GM23338 (cell line): ENCODE results near the gene TMPRSS3. TPM values are rescaled to one million over a fixed set of nuclear protein-coding genes. Genes with fewer than 3 reads are reported as not detected.

Source experiments
- ATAC-seq: fragments of 200-7000 bp; cut with Tn5 transposase; 3 replicates; pipeline ENCODE4 v1.9.1; 2020
- DNase-seq: peaks from one replicate; pipeline ENCODE4 v3.0.0-alpha.2; 2015; ENCODE audit warnings: low spot score
- H2AFZ ChIP-seq: fragments of 200-600 bp; sonication (generic); 2 replicates; pipeline ENCODE4 v1.8.0; 2016; ENCODE audit warnings: antibody characterized with exemption, mild to moderate bottlenecking, moderate library complexity
- H3F3A ChIP-seq: fragments of 200-600 bp; sonication (generic); replicated peaks from 2 replicates; pipeline ENCODE4 v1.8.0; 2017; ENCODE audit warnings: antibody characterized with exemption, mixed run types, low read depth
- H3K27ac ChIP-seq: fragments of 200-600 bp; sonication (generic); 2 replicates; pipeline ENCODE4 v1.6.1; 2016; ENCODE audit warnings: low read depth
- H3K27me3 ChIP-seq: fragments of 200-600 bp; sonication (generic); 2 replicates; pipeline ENCODE4 v1.8.0; 2016; ENCODE audit warnings: mild to moderate bottlenecking, mixed run types, moderate library complexity; ENCODE audit not compliant: insufficient read depth
- H3K36me3 ChIP-seq: fragments of 200-600 bp; sonication (generic); 2 replicates; pipeline ENCODE4 v1.8.0; 2016; ENCODE audit warnings: mild to moderate bottlenecking; ENCODE audit not compliant: insufficient read depth
- H3K4me1 ChIP-seq: fragments of 200-600 bp; sonication (generic); 2 replicates; pipeline ENCODE4 v1.8.0; 2016; ENCODE audit warnings: mild to moderate bottlenecking, moderate library complexity; ENCODE audit not compliant: insufficient read depth
- H3K4me2 ChIP-seq: fragments of 200-600 bp; sonication (generic); 2 replicates; pipeline ENCODE4 v1.7.1; 2017; ENCODE audit warnings: mixed run types
- H3K4me3 ChIP-seq: fragments of 200-600 bp; sonication (generic); 2 replicates; pipeline ENCODE4 v1.6.1; 2016; ENCODE audit warnings: mixed run types
- H3K79me2 ChIP-seq: fragments of 200-600 bp; sonication (generic); replicated peaks from 2 replicates; pipeline ENCODE4 v1.8.0; 2017; ENCODE audit warnings: mild to moderate bottlenecking; ENCODE audit not compliant: insufficient read depth
- H3K9me2 ChIP-seq: fragments of 200-600 bp; sonication (generic); 2 replicates; pipeline ENCODE4 v1.8.0; 2017; ENCODE audit not compliant: insufficient read depth
- H4K20me1 ChIP-seq: fragments of 200-600 bp; sonication (generic); replicated peaks from 2 replicates; pipeline ENCODE4 v1.8.0; 2017; ENCODE audit warnings: mild to moderate bottlenecking; ENCODE audit not compliant: insufficient read depth
- H3K27ac Mint-ChIP-seq: 2 replicates; pipeline ENCODE4 v1.8.0; 2020; ENCODE audit warnings: inconsistent platforms, mild to moderate bottlenecking, moderate library complexity, mixed read lengths
- H3K27me3 Mint-ChIP-seq: 3 replicates; pipeline ENCODE4 v1.8.0; 2022; ENCODE audit warnings: low read depth, mild to moderate bottlenecking, moderate library complexity, mixed read lengths, inconsistent platforms; ENCODE audit not compliant: insufficient read depth, poor library complexity
- H3K36me3 Mint-ChIP-seq: 3 replicates; pipeline ENCODE4 v1.8.0; 2021; ENCODE audit warnings: low read depth, mild to moderate bottlenecking, inconsistent platforms, moderate library complexity, mixed read lengths
- H3K4me1 Mint-ChIP-seq: 3 replicates; pipeline ENCODE4 v1.8.0; 2020; ENCODE audit warnings: mild to moderate bottlenecking, inconsistent platforms, mixed read lengths
- H3K4me3 Mint-ChIP-seq: 3 replicates; pipeline ENCODE4 v1.8.0; 2021; ENCODE audit warnings: moderate library complexity, mild to moderate bottlenecking, inconsistent platforms, mixed read lengths
- H3K9me3 Mint-ChIP-seq: 3 replicates; pipeline ENCODE4 v1.8.0; 2020; ENCODE audit warnings: moderate library complexity, mild to moderate bottlenecking, inconsistent platforms, mixed read lengths
- CREB1 ChIP-seq: fragments of 250-450 bp; sonication (Bioruptor Pico); IDR thresholded peaks from 2 replicates; pipeline ENCODE4 v1.5.0; 2020; ENCODE audit warnings: low read depth, mild to moderate bottlenecking, moderate library complexity
- CTCF ChIP-seq, 2 experiments: fragments of 200-600 bp in 1 of 2; sonication (generic) in 1 of 2; conservative IDR thresholded peaks; 2 replicates each; pipeline versions ENCODE4 v1.5.1 to v1.6.1; 2016 to 2017; ENCODE audit warnings: antibody characterized with exemption in 2 of 2, low read depth in 2 of 2, mild to moderate bottlenecking in 2 of 2, moderate library complexity in 1 of 2
- ETS1 ChIP-seq: IDR thresholded peaks from 2 replicates; pipeline ENCODE4 v1.6.1; 2016; ENCODE audit warnings: antibody characterized with exemption
- EZH2 ChIP-seq: fragments of 200-600 bp; sonication (generic); IDR thresholded peaks from one replicate; pipeline ENCODE4 v1.8.0; 2017; ENCODE audit warnings: antibody characterized with exemption, mild to moderate bottlenecking, low read depth; ENCODE audit not compliant: unreplicated experiment
- EZH2phosphoT487 ChIP-seq: fragments of 200-600 bp; sonication (generic); IDR thresholded peaks from one replicate; pipeline ENCODE4 v1.8.1; 2018; ENCODE audit warnings: antibody characterized with exemption; ENCODE audit not compliant: unreplicated experiment
- JUNB ChIP-seq: IDR thresholded peaks from one replicate; pipeline ENCODE4 v1.6.1; 2016; ENCODE audit warnings: antibody characterized with exemption; ENCODE audit not compliant: unreplicated experiment
- NANOG ChIP-seq: IDR thresholded peaks from 2 replicates; pipeline ENCODE4 v1.6.1; 2016; ENCODE audit warnings: antibody characterized with exemption, borderline replicate concordance
- POLR2AphosphoS5 ChIP-seq: IDR thresholded peaks from 2 replicates; pipeline ENCODE4 v1.6.1; 2016; ENCODE audit warnings: antibody characterized with exemption, low read depth
- STAT1 ChIP-seq: IDR thresholded peaks from one replicate; pipeline ENCODE4 v1.6.1; 2016; ENCODE audit warnings: antibody characterized with exemption; ENCODE audit not compliant: unreplicated experiment
- ZNF114 ChIP-seq: fragments of 250-450 bp; sonication (Bioruptor Pico); IDR thresholded peaks from 2 replicates; pipeline ENCODE4 v1.5.0; 2020; ENCODE audit warnings: mild to moderate bottlenecking, moderate library complexity
- ZNF331 ChIP-seq: fragments of 250-450 bp; sonication (Bioruptor Pico); IDR thresholded peaks from 2 replicates; pipeline ENCODE4 v1.5.0; 2020; ENCODE audit warnings: low read depth, mild to moderate bottlenecking, moderate library complexity
- polyA plus RNA-seq: library from polyadenylated mRNA; unstranded; fragments of >200 nt; fragmentation: Nextera tagmentation; extraction: Ambion mirVana; gene quantifications from 2 replicates; pipeline ENCODE4 v1.2.1, GENCODE V29; 2016
- total RNA-seq: library from RNA; depleted of rRNA; stranded (reverse); fragments of >200 nt; shearing (Covaris generic); gene quantifications from 2 replicates; pipeline ENCODE4 v1.2.3, GENCODE V29; 2014
- TF ChIP-seq, protein P1 (sequence below): IDR thresholded peaks from one replicate; pipeline ENCODE4 v1.6.1; 2018; ENCODE audit warnings: antibody characterized with exemption; ENCODE audit not compliant: unreplicated experiment
- TF ChIP-seq, protein P2 (sequence below): fragments of 250-450 bp; sonication (Bioruptor Pico); IDR thresholded peaks from 2 replicates; pipeline ENCODE4 v1.5.0; 2020; ENCODE audit warnings: mild to moderate bottlenecking, moderate library complexity

The TMPRSS3 gene
- total and polyA plus RNA-seq, 2 experiments from 2014 or later = 0.17 TPM; not detected in 1

- Histone ChIP-seq H3K27ac (no peak overlapping the region), H3K4me2 (no peak overlapping the region), H4K20me1 (no peaks in the 10 kb centered on the region), H3K36me3 (no peaks in the 10 kb centered on the region), H3F3A (no peaks in the 10 kb centered on the region), H2AFZ (no peak overlapping the region), H3K27me3 (no peaks in the 10 kb centered on the region), H3K9me2 (no peaks in the 10 kb centered on the region), H3K4me1 (no peaks in the 10 kb centered on the region), H3K4me3 (no peak overlapping the region), H3K79me2 (no peaks in the 10 kb centered on the region)
- Mint-ChIP-seq H3K4me1 (0 out of 3 replicates have a peak, but pooled peaks cover 2% of the 10 kb centered on the region), H3K4me3 (no peak overlapping the region), H3K27me3 (peaks cover 15% of the 10 kb centered on the region), H3K36me3 (no peaks in the 10 kb centered on the region), H3K27ac (no peak overlapping the region), H3K9me3 (no peaks in the 10 kb centered on the region)
- ATAC-seq = no peak
- TF ChIP-seq, protein P1, sequence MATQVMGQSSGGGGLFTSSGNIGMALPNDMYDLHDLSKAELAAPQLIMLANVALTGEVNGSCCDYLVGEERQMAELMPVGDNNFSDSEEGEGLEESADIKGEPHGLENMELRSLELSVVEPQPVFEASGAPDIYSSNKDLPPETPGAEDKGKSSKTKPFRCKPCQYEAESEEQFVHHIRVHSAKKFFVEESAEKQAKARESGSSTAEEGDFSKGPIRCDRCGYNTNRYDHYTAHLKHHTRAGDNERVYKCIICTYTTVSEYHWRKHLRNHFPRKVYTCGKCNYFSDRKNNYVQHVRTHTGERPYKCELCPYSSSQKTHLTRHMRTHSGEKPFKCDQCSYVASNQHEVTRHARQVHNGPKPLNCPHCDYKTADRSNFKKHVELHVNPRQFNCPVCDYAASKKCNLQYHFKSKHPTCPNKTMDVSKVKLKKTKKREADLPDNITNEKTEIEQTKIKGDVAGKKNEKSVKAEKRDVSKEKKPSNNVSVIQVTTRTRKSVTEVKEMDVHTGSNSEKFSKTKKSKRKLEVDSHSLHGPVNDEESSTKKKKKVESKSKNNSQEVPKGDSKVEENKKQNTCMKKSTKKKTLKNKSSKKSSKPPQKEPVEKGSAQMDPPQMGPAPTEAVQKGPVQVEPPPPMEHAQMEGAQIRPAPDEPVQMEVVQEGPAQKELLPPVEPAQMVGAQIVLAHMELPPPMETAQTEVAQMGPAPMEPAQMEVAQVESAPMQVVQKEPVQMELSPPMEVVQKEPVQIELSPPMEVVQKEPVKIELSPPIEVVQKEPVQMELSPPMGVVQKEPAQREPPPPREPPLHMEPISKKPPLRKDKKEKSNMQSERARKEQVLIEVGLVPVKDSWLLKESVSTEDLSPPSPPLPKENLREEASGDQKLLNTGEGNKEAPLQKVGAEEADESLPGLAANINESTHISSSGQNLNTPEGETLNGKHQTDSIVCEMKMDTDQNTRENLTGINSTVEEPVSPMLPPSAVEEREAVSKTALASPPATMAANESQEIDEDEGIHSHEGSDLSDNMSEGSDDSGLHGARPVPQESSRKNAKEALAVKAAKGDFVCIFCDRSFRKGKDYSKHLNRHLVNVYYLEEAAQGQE = no peak
- TF ChIP-seq EZH2phosphoT487 = no peak
- TF ChIP-seq ETS1 = no peak
- no peak for TF ChIP-seq STAT1
- TF ChIP-seq, protein P2, sequence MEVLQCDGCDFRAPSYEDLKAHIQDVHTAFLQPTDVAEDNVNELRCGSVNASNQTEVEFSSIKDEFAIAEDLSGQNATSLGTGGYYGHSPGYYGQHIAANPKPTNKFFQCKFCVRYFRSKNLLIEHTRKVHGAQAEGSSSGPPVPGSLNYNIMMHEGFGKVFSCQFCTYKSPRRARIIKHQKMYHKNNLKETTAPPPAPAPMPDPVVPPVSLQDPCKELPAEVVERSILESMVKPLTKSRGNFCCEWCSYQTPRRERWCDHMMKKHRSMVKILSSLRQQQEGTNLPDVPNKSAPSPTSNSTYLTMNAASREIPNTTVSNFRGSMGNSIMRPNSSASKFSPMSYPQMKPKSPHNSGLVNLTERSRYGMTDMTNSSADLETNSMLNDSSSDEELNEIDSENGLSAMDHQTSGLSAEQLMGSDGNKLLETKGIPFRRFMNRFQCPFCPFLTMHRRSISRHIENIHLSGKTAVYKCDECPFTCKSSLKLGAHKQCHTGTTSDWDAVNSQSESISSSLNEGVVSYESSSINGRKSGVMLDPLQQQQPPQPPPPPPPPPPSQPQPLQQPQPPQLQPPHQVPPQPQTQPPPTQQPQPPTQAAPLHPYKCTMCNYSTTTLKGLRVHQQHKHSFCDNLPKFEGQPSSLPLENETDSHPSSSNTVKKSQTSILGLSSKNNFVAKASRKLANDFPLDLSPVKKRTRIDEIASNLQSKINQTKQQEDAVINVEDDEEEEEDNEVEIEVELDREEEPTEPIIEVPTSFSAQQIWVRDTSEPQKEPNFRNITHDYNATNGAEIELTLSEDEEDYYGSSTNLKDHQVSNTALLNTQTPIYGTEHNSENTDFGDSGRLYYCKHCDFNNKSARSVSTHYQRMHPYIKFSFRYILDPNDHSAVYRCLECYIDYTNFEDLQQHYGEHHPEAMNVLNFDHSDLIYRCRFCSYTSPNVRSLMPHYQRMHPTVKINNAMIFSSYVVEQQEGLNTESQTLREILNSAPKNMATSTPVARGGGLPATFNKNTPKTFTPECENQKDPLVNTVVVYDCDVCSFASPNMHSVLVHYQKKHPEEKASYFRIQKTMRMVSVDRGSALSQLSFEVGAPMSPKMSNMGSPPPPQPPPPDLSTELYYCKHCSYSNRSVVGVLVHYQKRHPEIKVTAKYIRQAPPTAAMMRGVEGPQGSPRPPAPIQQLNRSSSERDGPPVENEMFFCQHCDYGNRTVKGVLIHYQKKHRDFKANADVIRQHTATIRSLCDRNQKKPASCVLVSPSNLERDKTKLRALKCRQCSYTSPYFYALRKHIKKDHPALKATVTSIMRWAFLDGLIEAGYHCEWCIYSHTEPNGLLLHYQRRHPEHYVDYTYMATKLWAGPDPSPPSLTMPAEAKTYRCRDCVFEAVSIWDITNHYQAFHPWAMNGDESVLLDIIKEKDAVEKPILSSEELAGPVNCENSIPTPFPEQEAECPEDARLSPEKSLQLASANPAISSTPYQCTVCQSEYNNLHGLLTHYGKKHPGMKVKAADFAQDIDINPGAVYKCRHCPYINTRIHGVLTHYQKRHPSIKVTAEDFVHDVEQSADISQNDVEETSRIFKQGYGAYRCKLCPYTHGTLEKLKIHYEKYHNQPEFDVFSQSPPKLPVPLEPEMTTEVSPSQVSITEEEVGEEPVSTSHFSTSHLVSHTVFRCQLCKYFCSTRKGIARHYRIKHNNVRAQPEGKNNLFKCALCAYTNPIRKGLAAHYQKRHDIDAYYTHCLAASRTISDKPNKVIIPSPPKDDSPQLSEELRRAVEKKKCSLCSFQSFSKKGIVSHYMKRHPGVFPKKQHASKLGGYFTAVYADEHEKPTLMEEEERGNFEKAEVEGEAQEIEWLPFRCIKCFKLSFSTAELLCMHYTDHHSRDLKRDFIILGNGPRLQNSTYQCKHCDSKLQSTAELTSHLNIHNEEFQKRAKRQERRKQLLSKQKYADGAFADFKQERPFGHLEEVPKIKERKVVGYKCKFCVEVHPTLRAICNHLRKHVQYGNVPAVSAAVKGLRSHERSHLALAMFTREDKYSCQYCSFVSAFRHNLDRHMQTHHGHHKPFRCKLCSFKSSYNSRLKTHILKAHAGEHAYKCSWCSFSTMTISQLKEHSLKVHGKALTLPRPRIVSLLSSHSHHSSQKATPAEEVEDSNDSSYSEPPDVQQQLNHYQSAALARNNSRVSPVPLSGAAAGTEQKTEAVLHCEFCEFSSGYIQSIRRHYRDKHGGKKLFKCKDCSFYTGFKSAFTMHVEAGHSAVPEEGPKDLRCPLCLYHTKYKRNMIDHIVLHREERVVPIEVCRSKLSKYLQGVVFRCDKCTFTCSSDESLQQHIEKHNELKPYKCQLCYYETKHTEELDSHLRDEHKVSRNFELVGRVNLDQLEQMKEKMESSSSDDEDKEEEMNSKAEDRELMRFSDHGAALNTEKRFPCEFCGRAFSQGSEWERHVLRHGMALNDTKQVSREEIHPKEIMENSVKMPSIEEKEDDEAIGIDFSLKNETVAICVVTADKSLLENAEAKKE (CRISPR knock-in tag) = no peak
- TF ChIP-seq EZH2 = no peak
- no peak for TF ChIP-seq ZNF114 (CRISPR knock-in tag)
- TF ChIP-seq NANOG = no peak
- TF ChIP-seq ZNF331 = no peak
- no peak for TF ChIP-seq JUNB
- no peak for TF ChIP-seq CREB1
- no peak for TF ChIP-seq POLR2AphosphoS5
- TF ChIP-seq CTCF (conservative IDR thresholded peaks at IDR 0.05; ENCODE audit: low read depth in 2 of 2) = no peak
- DNase-seq = no peak
These were observed 47.4 kb upstream of the TMPRSS3 start for GRCh38 chr21:42443181-42443785.
